ENCODE data around the gene TNS1.

The TNS1 gene

DNA sequence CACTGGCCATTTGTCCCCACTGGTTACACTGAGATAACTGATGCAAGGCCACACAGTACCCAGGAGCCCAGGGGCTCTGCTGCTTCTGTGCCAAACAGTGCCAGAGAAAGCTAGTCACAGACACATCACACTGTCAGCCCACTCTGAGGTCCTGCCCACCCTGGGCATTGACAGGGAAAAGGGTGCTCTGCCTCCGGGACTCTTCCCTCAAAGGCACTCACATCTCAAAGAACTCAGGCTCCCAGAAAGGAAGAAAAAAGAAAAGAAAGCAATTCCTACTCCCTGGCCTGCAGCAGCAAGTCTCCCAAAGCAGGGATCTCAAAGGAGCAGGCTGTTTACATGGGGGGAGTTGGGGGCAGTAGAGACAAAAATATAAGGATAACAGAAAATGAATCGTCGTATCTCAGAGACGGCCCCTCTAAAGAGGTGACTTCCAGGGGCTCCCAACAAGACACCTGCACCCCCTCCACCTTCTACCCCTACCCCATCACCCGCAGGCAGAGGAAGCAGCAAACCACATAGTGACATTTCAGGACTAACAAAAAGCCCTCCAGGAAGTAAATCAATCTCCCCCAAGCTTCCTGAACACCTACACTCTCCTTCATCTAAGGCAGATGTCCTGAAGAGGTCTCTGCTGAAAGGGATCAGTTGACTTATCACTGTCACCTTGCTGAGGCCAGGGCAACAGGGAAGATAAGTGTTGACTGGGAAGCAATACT lies 247.6 kb downstream of the TNS1 start:
- DNase-seq (ENCODE audit: low read depth) = no peak
- no peak for TF ChIP-seq CTCF (IDR thresholded peaks at IDR 0.05; ENCODE audit: insufficient read depth, low read depth, low read length, missing control alignments)
- no peak overlapping the region for H3K4me3 ChIP-seq (ENCODE audit: low read depth, low read length)

GRCh38 chr2:217753460-217754200 lies 249.2 kb downstream of the TNS1 start:
- no peak for DNase-seq (ENCODE audit: low read depth)
- TF ChIP-seq CTCF (IDR thresholded peaks at IDR 0.05; ENCODE audit: insufficient read depth, low read depth, low read length, missing control alignments) = no peak

GRCh38 chr2:217752714-217753459 lies 249.9 kb downstream of the TNS1 start:
- H3K4me3 ChIP-seq (ENCODE audit: low read depth, low read length) = no peak overlapping the region
- no peak for TF ChIP-seq CTCF (IDR thresholded peaks at IDR 0.05; ENCODE audit: insufficient read depth, low read depth, low read length, missing control alignments)
- no peak for DNase-seq (ENCODE audit: low read depth)

More at GRCh38 chr2:217753460-217754200, 249.2 kb downstream of the TNS1 start:
- H3K4me3 ChIP-seq (ENCODE audit: low read depth, low read length) = no peak overlapping the region

DNA sequence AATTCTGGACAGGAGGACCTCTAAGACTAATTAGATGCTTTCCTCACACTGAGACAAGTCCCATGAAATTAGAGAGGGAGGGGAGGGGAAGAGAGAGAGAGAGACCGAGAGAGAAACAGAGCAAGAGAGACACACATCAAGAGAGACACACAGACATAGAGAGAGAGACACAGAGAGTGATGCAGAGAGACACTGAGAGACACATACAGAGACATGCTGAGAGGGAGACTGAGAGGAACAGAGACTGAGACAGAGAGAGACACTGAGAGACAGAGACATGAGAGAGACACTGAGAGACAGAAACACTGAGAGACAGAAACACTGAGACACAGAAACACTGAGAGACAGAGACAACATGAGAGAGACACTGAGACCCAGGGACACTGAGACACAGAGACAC lies 250.8 kb downstream of the TNS1 start:
- DNase-seq (ENCODE audit: low read depth) = no peak
- H3K4me3 ChIP-seq (ENCODE audit: low read depth, low read length) = no peak overlapping the region
- no peak for TF ChIP-seq CTCF (IDR thresholded peaks at IDR 0.05; ENCODE audit: insufficient read depth, low read depth, low read length, missing control alignments)

DNA sequence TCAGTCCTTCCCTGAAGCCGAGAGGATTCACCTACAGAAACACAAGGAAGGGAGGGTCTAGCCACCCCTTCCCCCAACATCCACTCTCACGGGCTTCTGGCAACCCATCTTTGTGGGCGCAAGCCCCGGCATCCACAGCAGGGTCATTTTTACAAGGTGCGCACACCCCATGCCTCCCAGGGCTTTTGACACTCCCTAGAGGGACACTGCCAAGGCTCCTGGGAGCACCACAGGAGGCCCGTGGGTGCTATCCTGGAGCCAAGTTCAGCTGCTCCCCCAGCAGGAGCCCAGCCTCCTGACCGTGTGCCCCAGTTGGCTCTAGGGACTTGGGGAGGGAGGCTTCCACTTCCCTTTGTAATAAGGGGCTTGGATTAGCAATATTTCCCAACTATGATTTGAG lies 251.6 kb downstream of the TNS1 start:
- TF ChIP-seq CTCF (IDR thresholded peaks at IDR 0.05; ENCODE audit: insufficient read depth, low read depth, low read length, missing control alignments) = no peak
- no peak for DNase-seq (ENCODE audit: low read depth)
- H3K4me3 ChIP-seq (ENCODE audit: low read depth, low read length) = no peak overlapping the region

Data from GM12865 (cell line).